NCI-H1930 (cell line): ENCODE results near the gene LMNA.
"Not testable (repeated sequence)": the region's sequence is repeated elsewhere in the genome, so short reads cannot be mapped to it uniquely, and the experiment has no call there.

ENCODE experiments used
- DNase-seq, 2 experiments: peaks; one replicate each; lab custom pipeline; 2025; lab: John Stamatoyannopoulos, UW

Gene LMNA

DNA sequence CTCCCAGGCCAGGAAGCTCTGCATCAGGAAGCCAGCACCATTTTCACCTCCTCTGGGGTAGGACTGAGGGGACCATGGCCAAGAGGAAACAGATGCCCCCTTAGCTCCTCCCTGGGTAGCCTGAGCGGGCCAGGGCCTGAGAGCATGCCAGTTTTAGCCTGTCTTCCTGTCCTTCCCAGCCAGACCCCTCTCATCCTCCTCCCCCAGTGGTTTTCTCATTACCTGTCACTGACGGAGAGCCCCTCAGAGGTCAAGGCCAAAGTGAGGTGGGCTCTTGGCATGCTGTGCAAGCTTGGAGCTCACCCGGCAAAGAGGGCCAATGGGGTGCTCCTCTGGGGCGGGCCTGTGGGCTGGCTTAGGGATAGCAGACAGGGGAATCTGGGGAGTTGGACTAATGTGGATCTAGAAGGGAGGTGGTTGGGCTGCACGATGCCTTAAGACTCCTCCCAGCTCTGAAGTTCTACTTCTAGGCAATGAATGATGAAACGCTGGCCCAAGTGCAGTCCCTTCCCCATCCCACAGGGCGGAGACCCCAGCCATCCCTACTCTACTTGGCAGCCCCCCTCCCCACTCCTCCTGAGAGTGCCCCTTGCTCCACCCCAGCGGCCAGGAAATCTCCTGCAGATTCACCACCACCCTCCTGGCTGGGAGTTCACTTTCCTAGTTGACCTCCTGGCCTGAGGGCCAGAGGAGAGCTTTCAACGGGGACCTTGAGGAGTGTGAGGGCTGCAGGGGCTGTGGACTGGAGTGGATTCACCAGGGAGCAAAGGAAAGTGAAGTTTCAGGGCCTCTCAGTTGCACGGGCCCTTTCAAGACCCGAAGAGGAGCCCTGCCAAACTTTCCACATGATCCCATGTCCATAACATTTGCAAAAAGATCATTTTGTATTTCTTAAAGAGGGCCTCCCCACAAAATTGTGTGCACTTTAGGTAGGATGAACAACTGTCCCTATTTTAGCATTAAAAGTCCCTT is 9.4 kb upstream of the LMNA start:
- DNase-seq: no peak

DNA sequence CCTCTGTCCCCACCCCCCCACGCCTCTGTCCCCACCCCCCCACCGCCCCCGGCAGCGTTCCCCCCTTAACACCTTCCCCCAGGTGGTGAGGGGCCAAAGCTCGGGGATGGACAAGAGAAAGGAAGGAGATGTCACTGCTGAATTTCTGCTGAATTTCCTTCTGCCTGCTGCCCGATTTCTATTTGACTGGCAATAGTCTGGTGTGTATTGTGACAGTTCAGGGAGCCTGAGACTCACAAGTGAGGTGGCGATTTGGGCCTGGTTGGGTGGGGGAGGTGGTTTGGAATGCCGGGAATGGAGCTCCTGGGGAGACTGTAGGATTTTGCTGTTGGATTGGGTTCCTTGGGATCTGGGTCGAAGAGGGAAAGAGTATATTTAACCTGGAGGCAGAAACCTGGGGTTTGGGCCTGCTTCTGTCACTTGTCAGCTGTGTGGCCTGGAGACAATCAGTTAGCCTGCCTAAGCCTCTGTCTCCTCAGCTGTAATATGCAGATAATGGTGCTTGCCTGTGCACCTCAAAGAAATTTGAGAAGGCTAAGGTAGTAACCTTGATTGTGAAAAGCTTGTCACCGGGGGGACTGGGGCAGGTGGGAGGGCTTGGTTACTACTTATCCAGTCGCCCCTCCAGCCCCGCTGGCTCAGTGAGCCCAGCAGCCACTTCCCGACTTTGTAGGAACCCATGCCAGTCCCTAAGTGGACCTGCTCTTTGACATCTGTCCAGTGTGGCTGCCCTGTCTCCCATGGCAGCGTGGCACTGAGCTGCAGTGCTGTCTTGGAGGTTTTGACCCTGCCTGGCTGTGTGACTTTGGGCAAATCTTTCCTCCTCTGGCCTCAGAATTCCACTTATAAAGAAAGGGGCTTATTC is 7.7 kb upstream of the LMNA start:
- no peak for DNase-seq

DNA sequence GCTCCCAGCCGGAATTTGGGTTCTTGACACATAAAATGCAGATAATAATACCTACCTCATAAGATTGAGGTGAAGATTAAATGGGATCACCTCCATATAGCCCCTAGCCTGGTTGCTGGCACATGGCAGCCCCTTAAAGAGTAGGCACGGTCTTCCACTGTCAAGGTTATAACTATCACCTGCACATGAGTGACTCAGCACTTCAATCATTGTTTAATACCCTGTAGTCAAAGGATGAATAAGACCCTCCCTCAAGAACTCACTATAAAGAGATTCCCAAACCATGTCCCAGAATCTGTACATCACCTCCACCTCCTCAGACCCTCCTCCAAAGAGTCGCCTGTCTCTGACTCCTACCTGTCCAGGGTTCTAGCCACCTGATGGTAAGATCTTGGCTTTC is 6.5 kb upstream of the LMNA start:
- DNase-seq: no peak

DNA sequence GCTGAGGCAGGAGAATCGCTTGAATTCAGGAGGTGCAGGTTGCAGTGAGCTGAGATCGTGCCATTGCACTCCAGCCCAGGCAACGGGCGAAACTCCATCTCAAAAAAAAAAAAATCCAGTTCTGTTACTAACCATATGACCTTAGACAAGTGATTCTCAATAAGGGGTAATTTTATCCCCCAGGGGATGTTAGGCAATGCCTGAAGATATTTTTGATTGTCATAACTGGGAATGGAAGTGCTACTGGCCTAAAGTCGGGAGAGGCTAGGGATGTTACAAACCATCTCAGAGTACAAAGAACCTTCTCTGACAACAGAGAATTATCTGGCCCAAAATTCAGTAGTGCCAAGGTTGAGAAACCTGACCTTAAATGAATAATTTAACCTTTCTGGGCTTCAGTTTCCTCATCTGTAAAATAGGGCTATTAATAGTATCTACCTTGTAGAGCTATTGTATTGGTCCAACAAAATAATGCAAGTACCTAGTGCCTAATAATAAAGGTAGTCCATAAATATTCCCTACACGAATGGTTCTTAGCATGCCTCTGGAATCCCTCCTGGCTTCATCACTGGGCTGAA is 5.8 kb upstream of the LMNA start:
- DNase-seq: no peak

DNA sequence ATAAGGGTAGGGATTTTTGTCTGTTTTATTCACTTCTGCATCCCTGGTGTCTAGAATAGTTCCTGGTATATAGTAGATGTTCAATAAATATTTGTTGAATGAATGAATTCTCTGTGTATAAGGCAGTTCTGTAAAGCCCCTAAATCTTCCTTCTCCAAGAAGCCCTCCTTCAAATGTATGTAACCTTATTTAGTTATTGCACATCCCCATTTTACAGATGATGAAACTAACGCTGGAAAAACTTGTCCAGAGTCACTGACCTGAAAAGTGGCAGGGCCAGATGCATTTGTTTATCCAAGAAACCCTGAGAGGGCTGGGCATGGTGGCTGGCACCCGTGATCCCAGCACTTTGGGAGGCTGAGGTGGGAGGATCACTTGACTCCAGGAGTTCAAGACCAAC is 4.3 kb upstream of the LMNA start:
- no peak for DNase-seq

DNA sequence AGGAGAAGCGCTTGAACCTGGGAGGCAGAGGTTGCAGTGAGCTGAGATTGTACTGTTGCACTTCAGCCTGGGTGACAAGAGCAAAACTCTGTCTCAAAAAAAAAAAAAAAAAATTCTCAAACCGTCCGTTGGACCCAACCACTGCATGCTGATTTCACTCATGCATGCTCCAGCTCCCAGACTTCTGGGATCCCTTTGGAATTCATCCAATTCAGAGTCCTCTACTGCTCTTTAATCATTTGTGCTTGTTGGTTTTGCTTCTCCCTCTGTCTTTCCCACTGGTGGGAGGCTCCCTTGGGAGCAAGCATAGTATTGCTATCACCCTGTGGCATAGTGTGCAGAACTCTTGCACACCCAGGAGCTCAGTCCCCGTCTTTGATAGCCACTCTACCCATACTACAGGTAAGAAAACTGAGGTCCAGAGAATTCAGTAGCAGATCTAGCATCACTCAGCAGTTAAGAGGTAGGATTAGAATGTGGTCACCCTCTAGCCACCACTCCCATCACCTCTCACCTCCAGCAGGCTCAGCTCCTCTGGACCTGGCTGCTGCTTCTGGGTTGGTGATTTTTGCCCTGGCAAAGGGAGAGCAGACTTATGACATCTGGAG is 3.1 kb upstream of the LMNA start:
- DNase-seq: no peak

DNA sequence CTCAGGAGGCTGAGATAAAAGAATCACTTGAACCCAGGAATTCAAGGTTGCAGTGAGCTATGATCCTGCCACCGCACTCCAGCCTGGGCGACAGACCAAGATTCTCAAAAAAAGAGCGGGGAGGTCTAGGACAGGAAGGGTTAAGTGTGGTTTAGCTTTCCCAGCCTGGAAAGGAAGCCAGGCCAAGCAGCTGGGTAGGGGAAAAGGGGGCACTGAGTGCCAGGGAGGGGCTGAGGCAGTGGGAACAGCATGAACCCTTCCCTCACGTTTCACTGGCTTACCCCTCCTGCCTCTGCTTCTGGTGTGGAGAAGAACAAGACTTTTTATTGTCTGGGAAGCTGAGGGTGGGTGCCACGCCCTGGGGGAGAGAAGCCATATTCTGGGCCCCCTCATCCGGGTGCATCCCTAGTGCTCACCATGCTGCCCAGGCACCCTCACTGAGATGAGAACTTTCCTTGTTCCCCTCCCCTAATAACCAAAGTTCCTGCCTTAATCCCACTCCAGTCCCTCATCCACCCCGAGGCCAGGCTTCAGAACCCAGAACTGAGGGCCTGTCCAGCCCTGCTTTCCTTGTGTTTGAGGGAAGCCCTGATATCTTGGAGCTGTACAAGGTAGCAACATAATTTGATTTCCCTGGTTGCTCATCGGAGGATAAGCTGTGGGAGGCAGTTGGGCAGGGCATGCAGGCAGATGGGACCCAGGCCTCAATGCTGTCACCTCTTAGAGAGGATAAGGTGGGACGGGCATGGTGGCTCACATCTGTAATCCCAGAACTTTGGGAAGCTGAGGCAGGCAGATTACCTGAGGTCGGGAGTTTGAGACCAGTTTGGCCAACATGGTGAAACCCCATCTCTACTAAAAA is 2.0 kb upstream of the LMNA start:
- DNase-seq: no peak

DNA sequence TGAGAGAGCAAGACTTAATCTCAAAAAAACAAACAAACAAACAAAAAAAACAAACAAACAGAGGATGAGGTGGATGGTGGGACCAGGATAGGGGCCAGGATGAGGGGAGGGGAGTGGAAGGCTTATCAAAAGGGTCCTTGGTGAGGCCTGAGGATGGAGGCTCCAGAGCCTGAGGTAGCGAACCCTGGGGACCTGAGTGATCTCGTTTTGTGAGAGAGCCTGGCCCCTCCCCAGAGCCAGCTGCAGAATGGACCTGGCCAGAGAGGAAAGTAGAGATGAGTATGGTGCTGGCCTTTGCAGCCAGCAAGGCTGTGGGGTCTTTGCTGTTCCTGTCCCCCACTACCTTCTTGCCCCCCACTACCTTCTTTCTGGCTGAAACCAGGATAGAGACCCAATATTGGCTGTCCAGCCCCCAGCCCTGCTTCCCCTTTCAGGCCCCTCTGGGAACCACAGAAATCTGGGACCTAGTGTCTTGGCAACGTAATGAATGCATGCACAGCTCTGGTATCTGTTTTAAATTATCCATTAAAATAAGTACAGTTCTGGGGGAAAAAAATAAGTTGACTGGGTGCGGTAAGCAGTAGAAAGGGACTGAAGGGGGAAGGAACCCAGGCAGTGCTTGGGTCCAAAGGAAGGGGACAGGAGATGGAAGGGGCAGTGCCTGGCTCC is 1.1 kb upstream of the LMNA start:
- no peak for DNase-seq

DNA sequence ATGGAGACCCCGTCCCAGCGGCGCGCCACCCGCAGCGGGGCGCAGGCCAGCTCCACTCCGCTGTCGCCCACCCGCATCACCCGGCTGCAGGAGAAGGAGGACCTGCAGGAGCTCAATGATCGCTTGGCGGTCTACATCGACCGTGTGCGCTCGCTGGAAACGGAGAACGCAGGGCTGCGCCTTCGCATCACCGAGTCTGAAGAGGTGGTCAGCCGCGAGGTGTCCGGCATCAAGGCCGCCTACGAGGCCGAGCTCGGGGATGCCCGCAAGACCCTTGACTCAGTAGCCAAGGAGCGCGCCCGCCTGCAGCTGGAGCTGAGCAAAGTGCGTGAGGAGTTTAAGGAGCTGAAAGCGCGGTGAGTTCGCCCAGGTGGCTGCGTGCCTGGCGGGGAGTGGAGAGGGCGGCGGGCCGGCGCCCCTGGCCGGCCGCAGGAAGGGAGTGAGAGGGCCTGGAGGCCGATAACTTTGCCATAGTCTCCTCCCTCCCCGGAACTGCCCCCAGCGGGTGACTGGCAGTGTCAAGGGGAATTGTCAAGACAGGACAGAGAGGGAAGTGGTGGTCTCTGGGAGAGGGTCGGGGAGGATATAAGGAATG is 505 bp downstream of the LMNA start:
- no peak for DNase-seq

DNA sequence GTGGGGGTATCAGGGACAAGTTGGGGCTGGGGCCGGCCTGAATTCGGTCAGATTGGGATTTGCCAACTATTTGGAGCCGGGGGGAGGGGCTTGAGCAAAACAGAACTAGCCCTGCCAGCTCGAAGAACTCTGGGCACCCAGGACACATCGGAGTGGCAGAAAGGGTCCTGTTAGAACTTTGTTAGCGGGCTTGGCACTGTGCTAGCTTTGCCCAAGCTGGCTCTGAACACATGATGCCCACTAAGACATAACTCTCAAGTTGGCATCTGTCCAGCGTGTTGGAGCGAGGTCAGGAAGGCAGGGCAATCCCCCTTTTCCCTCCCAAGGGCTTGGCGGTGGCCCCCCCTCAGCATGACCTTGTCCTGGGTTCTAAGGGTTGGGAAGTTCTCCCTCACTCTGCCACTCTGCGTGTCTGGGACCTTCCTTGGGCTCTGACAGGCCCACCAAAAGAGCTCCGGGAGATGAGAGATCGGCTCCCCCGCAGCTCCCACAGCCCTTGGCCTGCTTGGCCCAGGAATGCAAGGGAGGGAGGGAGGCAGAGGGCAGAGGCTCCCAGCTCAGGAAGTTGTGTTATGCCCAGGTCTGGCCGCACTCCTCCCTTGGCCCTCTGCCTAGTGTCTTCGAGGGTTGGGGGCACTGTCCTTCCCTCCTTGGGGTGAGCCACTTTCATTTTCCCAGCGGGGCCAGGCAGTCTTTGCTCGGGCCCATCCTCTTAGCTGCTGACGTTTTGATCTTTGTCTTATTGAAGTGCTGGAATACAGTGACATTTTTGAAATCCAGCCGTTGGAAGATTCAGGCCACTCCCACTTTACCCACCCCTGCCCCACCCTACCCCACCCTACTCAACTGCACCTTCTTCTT is 1.2 kb downstream of the LMNA start:
- no peak for DNase-seq

DNA sequence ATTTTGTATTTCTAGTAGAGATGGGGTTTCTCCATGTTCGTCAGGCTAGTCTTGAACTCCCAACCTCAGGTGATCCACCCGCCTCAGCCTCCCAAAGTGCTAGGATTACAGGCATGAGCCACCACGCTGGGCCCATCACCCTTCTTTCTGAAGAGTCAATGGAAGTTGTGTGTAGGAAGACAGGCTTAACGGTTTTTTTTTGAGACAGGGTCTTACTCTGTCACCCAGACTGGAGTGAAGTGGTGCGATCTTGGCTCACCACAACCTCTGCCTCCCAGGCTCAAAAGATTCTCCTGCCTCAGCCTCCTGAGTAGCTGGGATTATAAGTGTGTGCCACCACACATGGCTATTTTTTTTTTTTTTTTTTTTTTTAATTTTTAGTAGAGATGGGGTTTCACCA is 2.2 kb downstream of the LMNA start:
- DNase-seq: not testable (repeated sequence)

DNA sequence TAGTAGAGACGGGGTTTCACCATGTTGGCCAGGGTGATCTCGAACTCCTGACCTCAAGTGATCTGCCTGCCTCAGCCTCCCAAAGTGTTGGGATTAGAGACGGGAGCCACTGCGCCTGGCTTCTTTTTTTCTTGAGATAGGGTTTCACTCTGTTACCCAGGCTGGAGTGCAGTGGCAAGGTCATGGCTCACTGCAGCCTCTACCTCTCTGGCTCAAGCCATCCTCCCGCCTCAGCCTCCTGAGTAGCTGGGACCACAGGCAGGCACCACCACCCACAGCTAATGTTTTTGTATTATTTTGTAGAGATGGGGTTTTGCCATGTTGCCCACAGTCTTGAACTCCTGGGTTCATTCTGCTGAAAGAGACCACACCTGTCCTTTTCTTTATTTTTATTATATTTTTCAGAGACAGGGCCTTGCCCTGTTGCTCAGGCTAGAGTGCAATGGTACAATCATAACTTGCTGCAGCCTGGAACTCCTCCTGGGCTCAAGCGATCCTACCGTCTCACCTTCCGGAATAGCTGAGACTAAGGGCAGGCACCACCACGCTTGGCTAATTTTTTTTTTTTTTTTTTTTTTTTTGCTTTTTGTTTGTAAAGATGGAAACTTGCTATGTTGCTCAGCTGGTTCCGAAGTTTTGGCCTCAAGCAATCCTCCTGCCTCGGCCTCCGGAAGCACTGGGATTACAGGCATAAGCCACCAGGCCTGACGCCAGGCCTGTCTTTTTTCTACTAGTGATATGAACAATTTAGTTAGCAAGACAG is 3.1 kb downstream of the LMNA start:
- DNase-seq: no peak

DNA sequence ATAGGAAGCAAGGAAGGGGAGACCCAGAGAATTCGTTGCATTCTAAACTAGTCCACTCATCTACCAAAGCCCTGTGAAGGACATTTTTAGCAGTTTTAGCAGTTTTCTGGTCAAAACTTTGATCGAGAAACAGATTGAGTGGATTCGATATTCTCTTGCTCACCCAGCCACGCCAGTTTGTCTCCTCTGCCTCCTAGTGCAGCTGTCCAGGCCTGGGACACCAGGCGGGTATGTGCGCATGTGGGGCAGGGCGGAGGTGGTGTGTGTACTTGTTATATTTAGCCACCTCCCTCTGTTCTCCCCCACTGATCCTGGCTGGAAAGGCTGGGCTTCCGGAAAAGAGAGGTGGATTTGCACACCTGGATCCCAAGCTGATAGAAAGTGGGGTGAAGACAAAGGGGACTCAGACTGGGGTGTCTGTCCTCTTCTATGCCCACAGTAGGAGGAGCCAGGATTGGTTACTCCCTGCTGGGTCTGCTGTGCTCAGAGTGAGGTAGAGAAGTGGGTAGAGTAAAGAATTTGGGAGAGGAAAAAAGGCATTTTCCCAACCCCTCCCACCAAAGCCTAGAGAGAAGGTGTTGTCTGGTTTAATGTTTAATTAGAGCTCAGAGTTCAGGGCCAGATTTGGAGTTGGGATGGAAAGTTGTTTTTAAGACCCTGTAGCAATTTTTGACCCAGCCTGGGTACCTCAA is 3.8 kb downstream of the LMNA start:
- DNase-seq: no peak

DNA sequence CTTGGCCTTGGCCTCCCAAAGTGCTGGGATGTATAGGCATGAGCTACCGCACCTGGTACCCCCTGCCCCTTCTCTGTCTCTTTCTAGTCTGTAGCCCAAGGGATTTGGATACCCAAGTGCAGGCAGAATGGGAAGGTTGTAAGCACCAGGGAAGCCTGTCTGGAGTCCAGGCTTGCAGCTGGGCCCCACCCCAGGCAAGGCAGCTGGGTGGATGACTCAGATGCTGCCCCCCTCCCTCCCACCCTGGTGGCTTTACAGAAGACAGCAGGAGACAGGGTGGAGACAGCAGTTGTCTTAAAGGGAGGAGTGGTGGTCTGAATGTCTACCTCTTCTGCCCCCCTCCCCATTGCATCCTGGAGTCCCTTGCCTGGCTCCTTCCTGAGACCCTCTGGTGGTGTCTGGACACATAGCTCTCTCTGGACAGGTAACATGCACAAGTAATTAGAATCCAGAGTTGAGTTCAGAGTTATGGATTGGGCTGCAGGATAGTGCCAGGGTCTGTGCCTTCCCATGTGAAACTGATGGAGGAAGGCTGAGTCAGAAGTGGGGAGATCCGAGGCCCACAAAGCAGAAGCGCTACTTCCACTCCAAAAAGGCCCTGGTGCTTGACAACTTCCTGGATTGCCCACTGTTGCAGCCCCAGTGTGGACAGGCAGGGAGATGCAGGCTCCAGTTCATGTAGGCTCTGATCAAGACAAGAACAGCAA is 5.1 kb downstream of the LMNA start:
- no peak for DNase-seq

DNA sequence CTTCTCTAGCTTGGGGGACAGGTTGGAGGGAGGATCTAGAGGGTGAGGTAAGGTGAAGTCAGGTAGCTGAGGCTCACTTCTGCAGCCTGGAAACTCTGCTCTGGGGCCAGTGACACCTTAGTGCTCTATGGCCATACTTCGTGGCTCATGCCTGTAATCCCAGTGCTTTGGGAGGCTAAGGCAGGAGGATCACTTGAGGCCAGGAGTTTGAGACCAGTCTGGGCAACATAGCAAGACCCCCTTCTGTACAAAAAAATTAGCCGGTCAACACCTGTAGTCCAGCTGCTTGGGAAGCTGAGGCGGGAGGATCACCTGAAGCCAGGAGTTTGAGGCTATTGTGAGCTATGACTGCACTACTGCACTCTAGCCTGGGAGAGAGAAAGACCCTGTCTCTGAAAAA is 5.8 kb downstream of the LMNA start:
- DNase-seq: no peak

DNA sequence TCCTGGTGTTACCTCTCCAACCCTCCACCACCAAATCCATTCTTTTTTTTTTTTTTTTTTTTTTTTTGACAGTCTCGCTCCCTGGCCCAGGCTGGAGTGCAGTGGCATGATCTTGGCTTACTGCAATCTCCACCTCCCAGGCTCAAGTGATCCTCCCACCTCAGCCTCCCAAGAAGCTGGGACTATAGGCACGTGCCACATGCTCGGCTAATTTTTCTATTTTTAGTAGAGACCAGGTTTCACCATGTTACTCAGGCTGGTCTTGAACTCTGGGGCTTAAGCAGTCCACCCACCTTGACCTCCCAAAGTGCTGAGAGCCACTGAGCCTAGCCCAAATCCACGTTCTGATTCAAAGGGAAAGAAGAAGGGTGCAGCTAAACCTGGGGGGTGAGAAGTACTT is 6.5 kb downstream of the LMNA start:
- not testable (repeated sequence) for DNase-seq

DNA sequence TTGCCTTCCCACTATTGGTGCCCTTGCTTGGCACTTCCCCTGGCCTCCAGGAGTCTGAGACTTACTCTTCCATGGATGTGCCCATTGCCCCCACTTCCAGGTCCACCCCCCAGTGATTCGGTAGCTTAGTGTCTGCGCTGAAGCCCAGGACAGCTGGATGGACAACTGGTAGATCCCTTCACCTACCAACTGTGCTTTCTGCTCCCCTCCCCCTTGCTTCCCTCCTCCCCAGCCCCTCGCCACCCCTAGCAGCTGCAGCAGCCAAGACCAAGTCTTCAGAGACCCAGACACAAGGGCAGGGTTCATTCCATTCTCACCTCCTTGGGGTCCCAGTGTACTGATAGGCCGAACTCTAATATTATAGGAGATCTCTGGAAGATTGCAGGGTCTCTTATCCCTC is 6.9 kb downstream of the LMNA start:
- no peak for DNase-seq
